Measurements from ENCODE around the gene GRIK1. TPM values are rescaled to one million over a fixed set of nuclear protein-coding genes. Genes with fewer than 3 reads are reported as not detected.

GRIK1 gene
- polyA plus RNA-seq, 1 donor (not counting 4 experiments of a cell fraction or from before 2014, with no cell fraction given) = not detected

GRCh38 chr21:29928537-29928936, 11.3 kb downstream of the GRIK1 start:
- Histone ChIP-seq H3K27me3 (ENCODE audit: control insufficient read depth, extremely low read depth, insufficient read depth, low read length) (peaks cover 2% of the 10 kb centered on the region), H3K4me1 (ENCODE audit: control insufficient read depth, extremely low read depth, insufficient read depth, low read length) (no peaks in the 10 kb centered on the region), H3K9me1 (ENCODE audit: control insufficient read depth, extremely low read depth, insufficient read depth, low read length) (no peaks in the 10 kb centered on the region), H3K9me3 (ENCODE audit: control insufficient read depth, low read depth, low read length) (no peaks in the 10 kb centered on the region), H2AFZ (ENCODE audit: control insufficient read depth, low read length) (no peak overlapping the region), H3K4me2 (ENCODE audit: control insufficient read depth, extremely low read depth, insufficient read depth, low read depth, low read length) (no peak overlapping the region), H3K27ac (ENCODE audit: control insufficient read depth, insufficient read depth, low read length) (no peak overlapping the region), H4K20me1 (ENCODE audit: control insufficient read depth, extremely low read depth, insufficient read depth, low read length) (no peaks in the 10 kb centered on the region), H3K79me2 (ENCODE audit: control insufficient read depth, insufficient read depth, low read length) (no peaks in the 10 kb centered on the region), H3K4me3 (ENCODE audit: control insufficient read depth in 2 of 3, extremely low read depth in 1 of 3, insufficient read depth in 2 of 3, low read depth in 1 of 3, low read length in 3 of 3) (no peak overlapping the region), H3K36me3 (ENCODE audit: control insufficient read depth in 2 of 2, extremely low read depth in 1 of 2, insufficient read depth in 2 of 2, low read length in 2 of 2) (no peaks in the 10 kb centered on the region), H3K9ac (ENCODE audit: control insufficient read depth, extremely low read depth, insufficient read depth, low read length) (no peak overlapping the region)
- no peak for FAIRE-seq
- dilution Hi-C loops (cut with MboI; ENCODE audit: extremely low pct_ligation_motif_present, low sequenced_read_pairs) = no loop called here
- DNase-seq (ENCODE audit: low read depth, low spot score) = no peak
- no peak for TF ChIP-seq CTCF (optimal IDR thresholded peaks at IDR 0.05 in 1 of 3, IDR thresholded peaks at IDR 0.05 in 1 of 3, conservative IDR thresholded peaks at IDR 0.05 in 1 of 3; ENCODE audit: extremely low read depth in 1 of 3, insufficient read depth in 2 of 3, low read length in 3 of 3)

- dilution Hi-C loops (cut with MboI; ENCODE audit: extremely low pct_ligation_motif_present, low sequenced_read_pairs) = no loop called here
- H3K4me2 ChIP-seq (ENCODE audit: control insufficient read depth, extremely low read depth, insufficient read depth, low read depth, low read length) = no peak overlapping the region
- no peak overlapping the region for H3K9ac ChIP-seq (ENCODE audit: control insufficient read depth, extremely low read depth, insufficient read depth, low read length)
- H3K4me1 ChIP-seq (ENCODE audit: control insufficient read depth, extremely low read depth, insufficient read depth, low read length) = no peaks in the 10 kb centered on the region
- no peak for DNase-seq (ENCODE audit: low read depth, low spot score)
- H3K27ac ChIP-seq (ENCODE audit: control insufficient read depth, insufficient read depth, low read length) = no peak overlapping the region
- no peak for FAIRE-seq
- H4K20me1 ChIP-seq (ENCODE audit: control insufficient read depth, extremely low read depth, insufficient read depth, low read length) = no peaks in the 10 kb centered on the region
- no peaks in the 10 kb centered on the region for H3K9me3 ChIP-seq (ENCODE audit: control insufficient read depth, low read depth, low read length)
- no peak overlapping the region for H3K4me3 ChIP-seq (ENCODE audit: control insufficient read depth in 2 of 3, extremely low read depth in 1 of 3, insufficient read depth in 2 of 3, low read depth in 1 of 3, low read length in 3 of 3)
- no peaks in the 10 kb centered on the region for H3K79me2 ChIP-seq (ENCODE audit: control insufficient read depth, insufficient read depth, low read length)
- H2AFZ ChIP-seq (ENCODE audit: control insufficient read depth, low read length) = no peak overlapping the region
- no peaks in the 10 kb centered on the region for H3K9me1 ChIP-seq (ENCODE audit: control insufficient read depth, extremely low read depth, insufficient read depth, low read length)
- H3K27me3 ChIP-seq (ENCODE audit: control insufficient read depth, extremely low read depth, insufficient read depth, low read length) = no peaks in the 10 kb centered on the region
- H3K36me3 ChIP-seq (ENCODE audit: control insufficient read depth in 2 of 2, extremely low read depth in 1 of 2, insufficient read depth in 2 of 2, low read length in 2 of 2) = no peaks in the 10 kb centered on the region
- TF ChIP-seq EZH2 (IDR thresholded peaks at IDR 0.05; ENCODE audit: low read length) = no peak
- no peak for TF ChIP-seq CTCF (optimal IDR thresholded peaks at IDR 0.05 in 1 of 3, IDR thresholded peaks at IDR 0.05 in 1 of 3, conservative IDR thresholded peaks at IDR 0.05 in 1 of 3; ENCODE audit: extremely low read depth in 1 of 3, insufficient read depth in 2 of 3, low read length in 3 of 3)
Observed at GRCh38 chr21:29920938-29921337, 18.9 kb downstream of the GRIK1 start.

Measured in keratinocyte (primary cell).